ENCODE results near the gene ARL3. TPM values are rescaled to one million over a fixed set of nuclear protein-coding genes. Genes with fewer than 3 reads are reported as not detected.
A peak's percentile ranks its signal among the peaks of the same experiment; 100 is the strongest.
"Not testable (repeated sequence)": the region's sequence is repeated elsewhere in the genome, so short reads cannot be mapped to it uniquely, and the experiment has no call there.

The ARL3 gene
- total RNA-seq, 4 donors from 2014 or later, result 1.6 to 3.8 (median 3.2) TPM

- TF ChIP-seq CTCF (IDR thresholded peaks at IDR 0.05) (no peak), POLR2A (IDR thresholded peaks at IDR 0.05) (no peak)
- 38% methylated on average over 4 of the region's 4 CpGs for WGBS, 2 donors
- intact Hi-C loops (cut with DNase I; ENCODE audit: low total_unique reads), result no loop called here
These were observed 31.0 kb upstream of the ARL3 start for GRCh38 chr10:102745157-102745556.

GRCh38 chr10:102744374-102745051, 30.3 kb upstream of the ARL3 start:
- 1 to 5% methylated on average over 9 of the region's 9 CpGs for WGBS, 2 donors
- peak overlapping the region; percentile 92 for H3K4me3 ChIP-seq (ENCODE audit: low read depth, poor library complexity, severe bottlenecking)
- no peak for TF ChIP-seq POLR2A (IDR thresholded peaks at IDR 0.05)
- TF ChIP-seq CTCF (IDR thresholded peaks at IDR 0.05), result no peak
- peak; percentile 33 to 88 for DNase-seq (ENCODE audit: low spot score in 2 of 2)
- intact Hi-C loops (cut with DNase I; ENCODE audit: low total_unique reads), result no loop called here

More at GRCh38 chr10:102745157-102745556, 31.0 kb upstream of the ARL3 start:
- no peak overlapping the region for H3K4me3 ChIP-seq (ENCODE audit: low read depth, poor library complexity, severe bottlenecking)
- no peak for DNase-seq (ENCODE audit: low spot score in 2 of 2)

- peak; percentile 99 for DNase-seq (ENCODE audit: low spot score in 2 of 2)
- TF ChIP-seq POLR2A (IDR thresholded peaks at IDR 0.05), result peak in 1 of 2 donors; percentile 52
- no peak for TF ChIP-seq CTCF (IDR thresholded peaks at IDR 0.05)
- WGBS, 2 donors, result 0% methylated on average over 36 to 37 of the region's 37 CpGs
- peak within 1 kb of the TSS; percentile 92 for H3K4me3 ChIP-seq (ENCODE audit: low read depth, poor library complexity, severe bottlenecking)
- intact Hi-C loops (cut with DNase I; ENCODE audit: low total_unique reads), result no loop called here
These were observed 29.6 kb upstream of the ARL3 start, which contains the start of gene WBP1L for GRCh38 chr10:102743588-102744373. TSS of gene WBP1L (plus strand) at chr10:102743948. CDS start at chr10:102744054, 106 bp downstream.

- intact Hi-C loops (cut with DNase I; ENCODE audit: low total_unique reads), result no loop called here
- H3K4me3 ChIP-seq (ENCODE audit: low read depth, poor library complexity, severe bottlenecking), result no peak overlapping the region
- TF ChIP-seq POLR2A (IDR thresholded peaks at IDR 0.05) (no peak), CTCF (IDR thresholded peaks at IDR 0.05) (no peak)
- WGBS, 2 donors, result 31 to 40% methylated on average over 7 of the region's 7 CpGs
- DNase-seq (ENCODE audit: low spot score in 2 of 2), result no peak
These were observed 28.9 kb upstream of the ARL3 start for GRCh38 chr10:102743078-102743587.

- intact Hi-C loops (cut with DNase I; ENCODE audit: low total_unique reads); DNase-seq (ENCODE audit: low spot score in 2 of 2); H3K4me3 ChIP-seq (ENCODE audit: low read depth, poor library complexity, severe bottlenecking): not testable (repeated sequence)
- 84 to 91% methylated on average over 5 of the region's 5 CpGs for WGBS, 2 donors
These were observed 28.1 kb upstream of the ARL3 start for GRCh38 chr10:102742313-102742712.

GRCh38 chr10:102741726-102742237, 27.6 kb upstream of the ARL3 start:
- no peak overlapping the region for H3K4me3 ChIP-seq (ENCODE audit: low read depth, poor library complexity, severe bottlenecking)
- DNase-seq (ENCODE audit: low spot score in 2 of 2), result no peak
- no peak for TF ChIP-seq POLR2A (IDR thresholded peaks at IDR 0.05)
- TF ChIP-seq CTCF (IDR thresholded peaks at IDR 0.05), result no peak
- 67 to 72% methylated on average over 2 of the region's 2 CpGs for WGBS, 2 donors
- intact Hi-C loops (cut with DNase I; ENCODE audit: low total_unique reads), result no loop called here

All from lower leg skin (tissue), 4 donors.